IMR-90 (cell line): ENCODE results near the gene NR4A2. TPM values are rescaled to one million over a fixed set of nuclear protein-coding genes. Genes with fewer than 3 reads are reported as not detected.

ENCODE experiments used
- ATAC-seq: fragments of 200-7000 bp; cut with Tn5 transposase; 2 replicates; pipeline ENCODE4 v1.9.1; 2020; ENCODE audit warnings: low read depth, mild to moderate bottlenecking, moderate library complexity
- Bru-seq: library from RNA; stranded (reverse); fragments of 400-500 nt; gene quantifications from one replicate; lab custom pipeline; 2021; lab: Mats Ljungman, UMichigan
- BruChase-seq, 2 experiments: library from RNA; stranded (reverse); fragments of 400-500 nt; gene quantifications; one replicate each; lab custom pipeline; 2021; lab: Mats Ljungman, UMichigan
- BruUV-seq: library from RNA; stranded (reverse); fragments of 400-500 nt; replicated peaks from 2 replicates; lab custom pipeline; 2021; lab: Mats Ljungman, UMichigan
- CTCF ChIA-PET: fragments of 300-600 bp; formaldehyde crosslinking; extraction: SDS; loops from one replicate; lab custom pipeline; 2021; ENCODE audit warnings: antibody characterized with exemption; lab: Yijun Ruan, JAX
- POLR2A ChIA-PET: fragments of 300-600 bp; sonication (Branson Sonifier 250); formaldehyde crosslinking; loops from one replicate; lab custom pipeline; 2022; ENCODE audit warnings: antibody characterized with exemption; ENCODE audit not compliant: unreplicated experiment; lab: Charles Lee
- DNase-seq: peaks from one replicate; pipeline ENCODE4 v3.0.0; 2013
- H2AFZ ChIP-seq: replicated peaks from 2 replicates; pipeline ENCODE3; 2013; ENCODE audit warnings: low read length, mild to moderate bottlenecking; ENCODE audit not compliant: poor library complexity
- H2AK5ac ChIP-seq: 2 replicates; pipeline ENCODE4 v1.6.1; 2013; ENCODE audit warnings: low read depth, low read length, inconsistent platforms
- H2AK9ac ChIP-seq: replicated peaks from 2 replicates; pipeline ENCODE3; 2013; ENCODE audit warnings: mild to moderate bottlenecking, low read depth, low read length, moderate library complexity; ENCODE audit not compliant: poor library complexity
- H2BK120ac ChIP-seq: 2 replicates; pipeline ENCODE4 v1.6.1; 2013; ENCODE audit warnings: low read depth, low read length, inconsistent platforms
- H2BK15ac ChIP-seq: 3 replicates; pipeline ENCODE4 v1.6.1; 2013; ENCODE audit warnings: low read depth, low read length, inconsistent platforms
- H2BK20ac ChIP-seq: 2 replicates; pipeline ENCODE4 v1.6.1; 2013; ENCODE audit warnings: low read depth, mild to moderate bottlenecking, inconsistent platforms, low read length, moderate library complexity
- H2BK5ac ChIP-seq: 2 replicates; pipeline ENCODE4 v1.6.1; 2013; ENCODE audit warnings: mild to moderate bottlenecking, low read depth, low read length, inconsistent platforms; ENCODE audit not compliant: poor library complexity, severe bottlenecking
- H3K14ac ChIP-seq: replicated peaks from 2 replicates; pipeline ENCODE4 v1.6.1; 2013; ENCODE audit warnings: low read depth, low read length, inconsistent platforms
- H3K18ac ChIP-seq: 2 replicates; pipeline ENCODE4 v1.6.1; 2013; ENCODE audit warnings: low read depth, low read length, control low read depth
- H3K23ac ChIP-seq: 2 replicates; pipeline ENCODE4 v1.6.1; 2013; ENCODE audit warnings: low read depth, low read length, inconsistent platforms
- H3K27ac ChIP-seq: 2 replicates; pipeline ENCODE4 v1.5.1; 2013; ENCODE audit warnings: mild to moderate bottlenecking, control low read depth, low read length; ENCODE audit not compliant: insufficient read depth
- H3K27me3 ChIP-seq: 2 replicates; pipeline ENCODE4 v1.6.1; 2013; ENCODE audit warnings: low read length; ENCODE audit not compliant: control insufficient read depth, insufficient read depth
- H3K36me3 ChIP-seq: 2 replicates; pipeline ENCODE4 v1.6.1; 2013; ENCODE audit warnings: low read length, mixed read lengths; ENCODE audit not compliant: control insufficient read depth, insufficient read depth
- H3K4ac ChIP-seq: 2 replicates; pipeline ENCODE4 v1.6.1; 2013; ENCODE audit warnings: low read depth, low read length, inconsistent platforms
- H3K4me1 ChIP-seq: 2 replicates; pipeline ENCODE4 v1.6.1; 2013; ENCODE audit warnings: low read length, mixed read lengths; ENCODE audit not compliant: control insufficient read depth, insufficient read depth
- H3K4me2 ChIP-seq: 2 replicates; pipeline ENCODE4 v1.6.1; 2013; ENCODE audit warnings: low read depth, mild to moderate bottlenecking, control low read depth, low read length, moderate library complexity
- H3K4me3 ChIP-seq: 2 replicates; pipeline ENCODE4 v1.5.1; 2013; ENCODE audit warnings: low read depth, mild to moderate bottlenecking, control low read depth, low read length, moderate library complexity; ENCODE audit not compliant: insufficient read depth
- H3K56ac ChIP-seq: 2 replicates; pipeline ENCODE4 v1.6.1; 2013; ENCODE audit warnings: low read length, inconsistent platforms; ENCODE audit not compliant: insufficient read depth; ENCODE audit errors: extremely low read depth
- H3K79me1 ChIP-seq, 2 experiments: 2 replicates each; pipeline ENCODE4 v1.6.1; 2013; ENCODE audit warnings: low read length in 2 of 2, inconsistent platforms in 1 of 2, low read depth in 1 of 2
- H3K9ac ChIP-seq: 2 replicates; pipeline ENCODE4 v1.6.1; 2013; ENCODE audit warnings: low read depth, low read length, control low read depth
- H3K9me1 ChIP-seq: 2 replicates; pipeline ENCODE4 v1.6.1; 2013; ENCODE audit warnings: low read length, inconsistent platforms; ENCODE audit not compliant: insufficient read depth
- H3K9me3 ChIP-seq: 2 replicates; pipeline ENCODE4 v1.6.1; 2013; ENCODE audit warnings: low read length; ENCODE audit not compliant: control insufficient read depth, insufficient read depth
- H4K20me1 ChIP-seq: 2 replicates; pipeline ENCODE4 v1.6.1; 2013; ENCODE audit warnings: low read length, inconsistent platforms; ENCODE audit not compliant: insufficient read depth
- H4K5ac ChIP-seq: 2 replicates; pipeline ENCODE4 v1.6.1; 2013; ENCODE audit warnings: mild to moderate bottlenecking, low read depth, low read length, control low read depth
- H4K8ac ChIP-seq, 2 experiments: 2 replicates each; pipeline ENCODE4 v1.6.1; 2013; ENCODE audit warnings: low read depth in 2 of 2, low read length in 2 of 2, control low read depth in 1 of 2, inconsistent platforms in 1 of 2
- H4K91ac ChIP-seq: 2 replicates; pipeline ENCODE4 v1.6.1; 2013; ENCODE audit warnings: low read depth, low read length, inconsistent platforms; ENCODE audit not compliant: insufficient read depth
- BHLHE40 ChIP-seq: fragments of 150-350 bp; IDR thresholded peaks from 2 replicates; pipeline ENCODE4 v1.6.1; 2016; ENCODE audit warnings: mild to moderate bottlenecking, low read depth, low read length
- CEBPB ChIP-seq: IDR thresholded peaks from 2 replicates; pipeline ENCODE4 v1.6.1; 2012; ENCODE audit warnings: low read depth, low read length, improper control_type of control experiment
- CTCF ChIP-seq: conservative IDR thresholded peaks from 2 replicates; pipeline ENCODE4 v1.5.1; 2012; ENCODE audit warnings: mild to moderate bottlenecking, low read depth, low read length, improper control_type of control experiment
- FOS ChIP-seq: fragments of 150-350 bp; IDR thresholded peaks from 2 replicates; pipeline ENCODE4 v1.6.1; 2016; ENCODE audit warnings: low read depth, low read length
- MAFK ChIP-seq: IDR thresholded peaks from 2 replicates; pipeline ENCODE4 v1.6.1; 2012; ENCODE audit warnings: low read depth, low read length, improper control_type of control experiment
- MXI1 ChIP-seq: IDR thresholded peaks from 2 replicates; pipeline ENCODE4 v1.6.1; 2012; ENCODE audit warnings: low read depth, mild to moderate bottlenecking, low read length, moderate library complexity, borderline replicate concordance
- NFE2L2 ChIP-seq: fragments of 150-350 bp; IDR thresholded peaks from 2 replicates; pipeline ENCODE4 v1.6.1; 2016; ENCODE audit warnings: low read depth, mild to moderate bottlenecking, low read length
- RAD21 ChIP-seq: IDR thresholded peaks from 2 replicates; pipeline ENCODE4 v1.6.1; 2012; ENCODE audit warnings: low read length, improper control_type of control experiment
- RCOR1 ChIP-seq: IDR thresholded peaks from 2 replicates; pipeline ENCODE4 v1.6.1; 2012; ENCODE audit warnings: mild to moderate bottlenecking, low read length, improper control_type of control experiment; ENCODE audit not compliant: insufficient replicate concordance
- USF2 ChIP-seq: fragments of 150-350 bp; IDR thresholded peaks from 2 replicates; pipeline ENCODE4 v1.6.1; 2017; ENCODE audit warnings: mild to moderate bottlenecking, antibody characterized with exemption, low read length, low read depth
- WGBS, 2 experiments: methylation state at CpG; one replicate each; pipeline versions ENCODE4 v1.1.5 to v1.1.7; 2013; ENCODE audit warnings: missing lambda C conversion rate in 2 of 2; ENCODE audit not compliant: insufficient read length in 1 of 2; ENCODE audit errors: extremely low coverage in 2 of 2; 5-methylcytosine and 5-hydroxymethylcytosine counted together
- dilution Hi-C: fragments of 300-500 bp; cut with HindIII; formaldehyde crosslinking; loops from one replicate; pipeline ENCODE4 v1.14.3; 2018; ENCODE audit warnings: low sequenced_read_pairs; ENCODE audit not compliant: unreplicated experiment
- in situ Hi-C: fragments of 300-500 bp; cut with MboI; formaldehyde crosslinking; loops from 3 replicates; pipeline ENCODE4 v1.14.3; 2019; ENCODE audit warnings: low sequenced_read_pairs, inconsistent platforms, mixed read lengths
- intact Hi-C: fragments of 100-400 bp; cut with micrococcal nuclease; formaldehyde crosslinking; loops from 2 replicates; pipeline ENCODE4 v1.10.0; 2022
- long read RNA-seq: library from polyadenylated mRNA; unstranded; transcript quantifications from one replicate; pipeline ENCODE4 v2.0.0, GENCODE V29; 2021; ENCODE audit not compliant: unreplicated experiment
- polyA plus RNA-seq, 3 experiments: library from polyadenylated mRNA; depleted of rRNA; stranded (reverse); fragments of >200 nt; gene quantifications; 2 replicates each; pipeline ENCODE4 v1.2.3, GENCODE V29; 2012; ENCODE audit warnings: low replicate concordance in 1 of 3
- total RNA-seq: library from RNA; depleted of rRNA; stranded (reverse); fragments of >200 nt; gene quantifications from 2 replicates; pipeline ENCODE4 v1.2.3, GENCODE V29; 2012; rRNA removed

NR4A2 gene
- total RNA-seq = 0.72 and 2.8 TPM in 2 replicates
- polyA plus RNA-seq (2012; rRNA removed) = 2.3 and 13.6 TPM in 2 replicates
- polyA plus RNA-seq (2012; cell fraction: cytosol; rRNA removed) = 6.8 and 32.0 TPM in 2 replicates
- 258 and 476 TPM in 2 replicates for polyA plus RNA-seq (2012; cell fraction: nucleus; rRNA removed; ENCODE audit: low replicate concordance)
- percentile 61 among the genes with signal in this experiment for Bru-seq, nascent RNA
- BruChase-seq, experiment 1, labeled RNA remaining after a 6-hour chase = percentile 39 among the genes with signal in this experiment
- BruChase-seq, experiment 2, labeled RNA remaining after a 2-hour chase = percentile 47 among the genes with signal in this experiment
- long read RNA-seq, partial matches to known transcripts = 0 of 6 reads
- long read RNA-seq, other reads (novel, unspliced or antisense) = 4 of 6 reads

GRCh38 chr2:156332534-156333273 lies at the start of gene NR4A2:
Gene NR4A2, minus strand, starts transcription at chr2:156332721. Its CDS starts 2,535 bp downstream, at chr2:156330186.
- Histone ChIP-seq H3K23ac (peak within 1 kb of the TSS; percentile 54), H3K4me2 (peak within 1 kb of the TSS; percentile 92), H2AK9ac (peak within 1 kb of the TSS; percentile 35), H2BK120ac (peak within 1 kb of the TSS; percentile 45; the same call in 1 of the 2 replicates), H2AK5ac (peak within 1 kb of the TSS; percentile 77), H3K9me1 (no peaks in the 10 kb centered on the region), H3K4me1 (no peaks in the 10 kb centered on the region; the same call in none of the 2 replicates), H3K9ac (peak within 1 kb of the TSS; percentile 78), H3K4ac (peak within 1 kb of the TSS; percentile 84), H3K56ac (peak within 1 kb of the TSS; percentile 66; the same call in 1 of the 2 replicates), H2BK20ac (no peak within 1 kb of the TSS; the same call in 1 of the 2 replicates), H3K27me3 (no peaks in the 10 kb centered on the region), H4K8ac (peak within 1 kb of the TSS; percentile 67 to 97; a peak in 3 of 4 replicates), H4K5ac (peak within 1 kb of the TSS; percentile 18; the same call in 1 of the 2 replicates), H4K91ac (peak within 1 kb of the TSS; percentile 43; the same call in 1 of the 2 replicates), H3K79me1 (peaks cover 11 to 15% of the 10 kb centered on the region in 2 experiments; a peak in 3 of 4 replicates), H3K18ac (peak within 1 kb of the TSS; percentile 34; the same call in 1 of the 2 replicates), H2AFZ (peak within 1 kb of the TSS; percentile 93), H3K27ac (peak within 1 kb of the TSS; percentile 93), H3K36me3 (peaks cover 15% of the 10 kb centered on the region), H2BK15ac (peak within 1 kb of the TSS; percentile 25; the same call in 1 of the 3 replicates), H2BK5ac (peak within 1 kb of the TSS; percentile 92), H4K20me1 (no peaks in the 10 kb centered on the region), H3K4me3 (peak within 1 kb of the TSS; percentile 88), H3K9me3 (no peaks in the 10 kb centered on the region), H3K14ac (peak within 1 kb of the TSS; percentile 69; the same call in 1 of the 2 replicates)
- ChIA-PET CTCF (interaction anchor here (0.6 kb wide), 1 partner anchor 269 kb away, joined by 3 read pairs; no protein-coding TSS in a partner anchor), POLR2A (no interaction called here)
- ATAC-seq = peak; percentile 69
- no TSS peak for BruUV-seq
- in situ Hi-C loops = loop anchor here (25.0 kb wide), 3 partner anchors 255 to 1530 kb away; no protein-coding TSS in a partner anchor
- DNase-seq = peak; percentile 92
- intact Hi-C loops = loop anchor here (1.0 to 10.0 kb wide), 4 partner anchors 104 to 955 kb away; partner anchors contain the start of gene GPD2
- dilution Hi-C loops = no loop called here
- WGBS, 2 experiments = 0% methylated on average over 14 of the region's 72 CpGs; no CpG with 5 or more reads in 1 of the 2 experiments
- peak; percentile 20; the same call in 1 of the 2 replicates for TF ChIP-seq USF2
- 0 out of 2 replicates have a peak, but pooled peaks have one; percentile 27 for TF ChIP-seq MXI1
- TF ChIP-seq CTCF = no peak
- no peak for TF ChIP-seq CEBPB
- no peak for TF ChIP-seq RAD21
- 0 out of 2 replicates have a peak, but pooled peaks have one; percentile 48 for TF ChIP-seq BHLHE40
- peak; percentile 32; the same call in 1 of the 2 replicates for TF ChIP-seq NFE2L2
- no peak for TF ChIP-seq MAFK
- peak; percentile 33; the same call in 1 of the 2 replicates for TF ChIP-seq FOS
- TF ChIP-seq RCOR1 = no peak
